Stimulated activated CD8-positive, alpha-beta memory T cell treated with anti-CD3 and anti-CD28 coated beads, Interleukin-7, amount 100 ng/mL, for 4 hours (primary cell): ENCODE data around the gene MORN5.

Experiments used
- DNase-seq, 2 donors: peaks; one replicate each; pipeline ENCODE4 v3.0.0-alpha.2; 2020; ENCODE audit warnings: low read depth in 2 of 2

MORN5 gene

DNA sequence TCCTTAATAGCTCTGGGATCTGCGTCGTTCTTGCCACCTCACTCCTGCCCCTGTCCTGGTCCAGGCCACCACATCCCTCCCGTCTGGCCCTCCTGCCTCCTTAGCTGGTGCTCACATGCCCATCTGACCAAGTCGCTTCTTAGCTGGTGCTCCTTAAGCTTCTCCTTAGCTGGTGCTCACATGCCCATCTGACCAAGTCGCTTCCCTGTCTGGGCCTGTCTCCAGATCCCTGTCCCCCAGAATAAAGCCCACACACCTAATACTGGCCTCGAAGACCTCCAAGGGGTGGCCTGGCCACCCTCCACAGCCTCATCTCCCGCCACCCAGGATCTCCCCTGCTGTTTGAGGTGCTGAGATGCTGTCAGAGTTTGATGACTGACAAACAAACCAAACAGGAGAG lies 35.2 kb upstream of the MORN5 start:
- no peak for DNase-seq

DNA sequence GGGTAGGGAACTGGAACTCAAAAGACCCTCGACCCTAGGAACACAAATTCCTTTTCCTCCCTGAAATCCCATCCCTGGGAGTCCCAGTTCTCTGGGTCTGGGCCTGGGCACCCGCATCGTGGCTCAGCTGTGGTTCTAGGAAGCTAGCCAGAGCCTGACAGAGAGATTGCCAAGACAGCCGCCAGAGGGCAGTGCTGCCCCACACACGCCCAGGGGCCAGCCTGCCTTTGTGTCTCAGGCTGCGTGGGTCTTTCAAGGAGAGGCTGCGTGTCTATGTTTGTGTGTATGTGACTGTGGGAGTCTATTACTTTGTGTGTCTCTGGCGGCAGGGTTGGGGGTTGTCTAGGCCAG lies 34.6 kb upstream of the MORN5 start:
- DNase-seq: peak; percentile 57 to 59

DNA sequence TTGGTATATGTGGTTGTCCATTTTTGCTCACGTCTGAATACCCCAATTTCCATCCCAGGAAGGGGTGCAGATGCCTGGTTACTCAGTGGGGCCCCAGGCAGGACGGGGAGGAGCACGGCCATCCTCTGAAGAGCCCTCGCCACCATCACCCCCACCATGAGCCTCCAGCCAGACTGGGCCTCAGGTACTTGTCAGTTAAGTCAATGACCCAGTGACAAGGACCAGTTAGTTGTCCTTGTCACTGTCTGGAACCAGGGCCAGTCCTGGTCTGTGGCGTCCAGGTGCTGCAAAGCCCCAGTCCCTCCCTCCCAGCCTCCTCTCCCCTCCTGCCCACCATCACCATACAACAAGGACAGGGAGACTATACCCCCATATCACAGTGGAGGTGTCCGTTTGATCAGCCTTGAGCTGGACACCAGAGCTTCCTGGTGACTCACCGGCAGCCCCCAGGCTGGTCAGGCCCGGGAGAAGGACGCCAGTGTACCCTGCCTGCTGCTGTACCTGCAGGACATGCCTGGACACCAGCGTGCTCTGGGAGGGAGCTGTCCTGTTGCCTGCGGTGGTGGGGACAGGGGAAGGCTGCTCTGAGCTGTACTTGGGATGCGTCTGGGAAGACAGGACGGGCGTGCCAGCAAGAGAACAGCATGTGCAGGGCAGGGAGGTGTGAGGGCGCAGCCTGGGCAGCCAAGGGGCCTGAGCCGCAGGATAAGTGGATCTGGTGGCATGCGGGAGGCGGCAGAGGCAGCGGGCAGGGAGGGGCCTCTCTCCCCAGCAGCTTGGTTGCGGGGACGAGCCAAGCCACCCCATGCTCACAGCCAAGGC lies 34.0 kb upstream of the MORN5 start:
- no peak for DNase-seq

DNA sequence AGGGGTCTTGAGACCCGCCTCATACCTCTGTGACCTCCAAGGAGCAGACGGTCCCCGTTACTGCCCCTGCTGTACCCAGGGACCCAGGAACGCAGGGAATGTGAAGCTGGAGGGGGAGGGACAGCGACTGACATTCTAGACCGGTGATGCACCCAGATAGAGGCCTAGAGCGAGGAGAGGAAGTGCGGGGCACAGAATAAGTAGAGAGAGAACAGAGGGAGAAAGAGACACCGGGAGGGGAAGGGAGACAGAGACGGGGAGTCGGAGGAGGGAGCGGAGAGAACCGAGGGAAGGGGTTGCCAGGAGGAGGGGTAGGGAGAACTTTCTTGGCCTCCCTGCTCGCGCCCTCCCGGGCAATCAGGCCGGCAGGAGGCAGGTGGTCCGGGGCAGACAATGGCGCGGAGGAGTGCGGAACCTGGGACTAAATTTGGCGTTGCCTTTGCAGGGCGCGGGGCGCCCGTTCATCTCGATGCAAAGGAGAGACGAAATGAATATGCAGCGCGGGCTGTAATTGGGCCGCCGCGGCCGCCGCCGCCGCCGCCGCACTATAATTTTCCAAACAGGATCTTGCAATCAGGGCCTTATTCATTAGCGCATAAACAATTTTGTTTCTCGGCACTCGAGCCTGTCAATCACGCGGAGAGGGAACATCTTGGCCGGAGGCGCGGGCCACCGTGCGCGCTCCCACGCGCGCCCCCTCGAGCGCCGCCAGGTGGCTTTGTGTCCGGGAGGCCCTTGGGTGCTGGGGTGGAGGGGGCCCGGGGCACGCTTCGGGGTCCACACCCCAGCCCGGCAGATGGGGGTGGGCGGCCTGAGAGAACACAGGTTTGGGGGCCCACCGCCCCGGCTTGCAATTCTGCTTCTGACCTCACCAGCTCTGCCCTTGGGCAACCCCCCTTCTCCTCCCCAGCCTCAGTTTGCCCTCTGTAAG lies 33.1 kb upstream of the MORN5 start:
- DNase-seq: no peak

DNA sequence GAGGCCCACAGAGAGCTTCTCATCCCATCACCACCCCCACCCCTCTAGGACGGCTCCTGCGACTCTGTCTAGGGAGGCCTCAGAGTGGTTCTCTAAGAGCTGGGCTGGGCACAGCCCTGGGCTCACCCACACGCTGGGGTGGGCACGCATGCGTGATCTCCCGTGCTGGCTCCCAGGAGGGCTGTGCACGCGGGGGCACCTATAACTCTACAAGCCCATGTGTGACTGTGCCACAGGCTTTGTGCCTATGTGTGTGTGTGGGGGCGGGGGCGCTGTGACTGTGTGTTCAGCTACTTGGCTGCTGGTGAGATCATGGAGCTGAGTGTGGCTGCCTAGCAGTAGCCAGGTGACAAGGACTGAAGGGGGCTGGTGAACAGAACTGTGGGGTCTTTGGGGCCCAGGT lies 32.3 kb upstream of the MORN5 start:
- DNase-seq: peak in 1 of 2 donors; percentile 8

DNA sequence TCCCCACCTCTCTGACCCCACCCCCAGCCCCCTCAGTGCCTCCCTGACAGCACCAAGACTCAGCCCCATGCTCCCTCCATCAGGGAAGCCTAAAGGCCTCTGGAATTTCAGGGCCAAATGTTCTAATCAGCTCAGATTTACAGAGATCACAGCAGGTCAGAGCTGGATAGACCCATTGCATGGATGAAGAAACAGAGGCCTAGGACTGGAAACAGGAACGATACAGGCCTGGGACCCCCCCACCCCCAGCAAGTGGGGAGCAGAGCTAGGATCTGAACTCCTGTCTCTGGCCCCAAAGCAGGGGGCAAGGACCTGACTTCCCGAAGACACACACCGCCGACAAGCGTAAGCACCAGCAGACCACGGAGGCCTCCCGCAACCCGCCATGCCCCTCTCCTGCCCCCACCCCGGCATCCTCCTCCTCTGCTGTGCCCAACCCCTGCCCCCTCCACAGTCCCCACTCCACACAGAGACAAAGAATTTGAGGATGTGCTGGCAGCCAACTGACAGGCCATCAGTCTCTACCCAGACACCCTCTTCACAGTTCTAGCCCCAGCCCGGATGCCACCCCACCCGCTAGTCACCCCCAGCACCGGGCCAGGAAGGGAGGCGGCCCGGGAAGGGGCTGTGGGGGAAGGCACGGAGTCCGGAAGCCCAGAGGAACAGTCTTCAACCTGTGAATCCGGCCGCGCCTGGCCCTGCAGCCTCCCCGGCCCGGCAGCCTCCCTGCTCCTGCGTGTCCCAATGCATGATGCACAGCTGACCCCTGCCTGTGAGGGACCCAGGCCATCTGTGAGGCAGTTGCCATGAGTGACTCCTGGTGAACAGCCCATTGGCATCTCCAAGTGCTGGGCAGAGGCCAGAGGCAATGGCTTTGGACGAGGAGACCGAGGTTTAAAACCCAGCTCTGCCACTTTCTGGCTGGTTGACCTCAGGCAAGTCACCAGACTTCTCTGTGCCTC lies 31.4 kb upstream of the MORN5 start:
- no peak for DNase-seq

DNA sequence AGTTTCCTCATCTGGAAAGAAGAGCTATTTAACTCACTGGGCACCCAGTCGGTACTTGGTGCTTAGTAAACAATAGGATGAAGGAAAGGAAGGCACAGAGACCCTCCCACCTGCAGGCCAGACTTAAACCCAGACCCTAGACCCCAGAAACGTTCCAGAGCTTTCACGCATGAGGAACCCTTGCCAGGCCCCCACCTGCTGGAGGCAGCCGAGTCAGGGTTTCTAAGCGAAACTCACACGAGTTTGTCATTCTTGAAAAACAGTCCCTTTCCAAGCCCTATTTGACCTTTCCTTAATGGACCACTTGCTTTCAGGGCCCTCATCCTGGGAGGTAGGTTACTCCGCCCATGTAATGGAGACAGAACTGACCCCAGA lies 30.8 kb upstream of the MORN5 start:
- DNase-seq: no peak

DNA sequence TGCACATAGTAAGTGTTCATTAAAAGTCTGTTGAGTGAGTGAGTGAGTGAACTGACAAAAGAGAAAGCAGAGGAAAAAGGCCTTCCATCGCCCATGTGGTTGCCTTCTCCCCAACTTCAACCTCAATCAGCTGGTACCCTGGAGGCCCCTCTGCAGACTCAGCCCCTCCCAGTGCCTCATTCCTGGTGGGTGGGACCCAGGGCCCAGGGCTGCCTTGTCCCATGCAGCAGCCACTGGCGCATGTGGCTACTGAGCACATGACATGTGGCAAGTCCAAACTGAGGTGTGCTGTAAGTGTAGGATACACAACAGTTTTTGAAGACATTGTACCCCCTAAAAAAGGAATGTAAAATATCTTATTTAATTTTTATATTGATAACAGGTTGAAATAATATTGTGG lies 29.7 kb upstream of the MORN5 start:
- no peak for DNase-seq

DNA sequence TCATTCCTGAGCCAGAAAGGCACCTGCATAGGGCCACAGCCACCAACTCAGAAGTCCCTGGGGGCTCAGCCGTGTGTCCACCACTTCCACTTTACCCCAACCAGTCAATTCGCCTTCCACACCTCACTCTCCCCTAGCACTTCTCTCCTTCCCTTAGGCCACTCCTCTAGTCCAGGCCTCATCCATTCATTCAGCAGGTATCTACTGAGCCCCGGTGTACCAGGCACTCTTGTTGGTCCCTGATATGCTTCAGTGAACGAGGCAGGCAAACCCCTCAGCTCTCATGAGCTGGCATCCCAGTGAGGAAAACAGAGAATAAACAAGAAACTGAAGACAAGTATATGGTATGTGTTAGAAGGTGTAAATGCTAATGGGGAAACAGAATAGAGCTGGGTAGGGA lies 28.9 kb upstream of the MORN5 start:
- no peak for DNase-seq

DNA sequence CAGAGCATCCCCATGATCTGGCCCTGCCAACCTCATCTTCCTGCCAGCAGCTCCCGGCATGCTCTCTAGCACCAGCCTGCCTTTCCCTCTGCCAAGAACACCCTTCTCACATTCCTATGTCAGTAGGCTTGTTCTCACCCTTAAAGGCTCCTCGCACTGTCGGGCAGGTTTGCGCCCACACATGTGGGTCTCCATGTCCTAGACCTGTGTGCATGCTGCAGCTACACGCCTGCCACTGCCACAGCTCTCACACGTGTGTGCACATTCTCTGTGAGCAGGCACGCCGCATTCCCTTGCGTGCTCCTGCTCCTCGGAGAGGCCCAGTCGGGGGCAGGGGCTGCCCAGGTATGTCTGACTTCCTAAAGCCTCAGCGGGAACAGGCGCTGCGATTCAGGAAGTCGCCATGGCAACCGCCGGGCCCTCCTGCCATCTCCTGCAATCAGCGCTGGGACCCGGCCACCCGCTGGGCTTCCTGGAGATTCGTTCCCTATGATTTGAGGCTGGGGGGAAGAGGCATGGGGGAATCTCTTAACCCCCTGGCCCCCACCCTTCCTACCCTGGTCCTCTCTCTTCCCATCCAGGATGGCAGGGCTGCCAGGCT lies 28.2 kb upstream of the MORN5 start:
- no peak for DNase-seq

DNA sequence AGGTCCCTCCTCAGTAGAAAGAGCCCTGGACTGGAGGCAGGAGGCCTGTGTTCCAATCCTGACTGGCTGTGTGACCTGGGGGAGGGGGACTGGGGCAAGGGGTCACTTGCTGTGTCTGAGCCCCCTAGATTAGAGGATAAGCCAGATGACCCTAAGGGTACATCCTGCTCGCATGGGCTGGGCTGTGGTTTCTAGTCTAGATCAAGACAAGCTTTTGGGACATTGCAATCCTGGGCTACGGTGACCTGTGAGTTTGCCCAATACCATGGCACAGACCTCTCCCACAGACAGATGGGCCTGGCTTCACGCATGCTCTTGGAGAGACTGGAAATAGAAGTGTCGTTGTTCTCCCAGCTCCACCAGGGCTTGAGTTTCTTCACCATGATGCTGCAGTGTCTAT lies 27.2 kb upstream of the MORN5 start:
- no peak for DNase-seq

DNA sequence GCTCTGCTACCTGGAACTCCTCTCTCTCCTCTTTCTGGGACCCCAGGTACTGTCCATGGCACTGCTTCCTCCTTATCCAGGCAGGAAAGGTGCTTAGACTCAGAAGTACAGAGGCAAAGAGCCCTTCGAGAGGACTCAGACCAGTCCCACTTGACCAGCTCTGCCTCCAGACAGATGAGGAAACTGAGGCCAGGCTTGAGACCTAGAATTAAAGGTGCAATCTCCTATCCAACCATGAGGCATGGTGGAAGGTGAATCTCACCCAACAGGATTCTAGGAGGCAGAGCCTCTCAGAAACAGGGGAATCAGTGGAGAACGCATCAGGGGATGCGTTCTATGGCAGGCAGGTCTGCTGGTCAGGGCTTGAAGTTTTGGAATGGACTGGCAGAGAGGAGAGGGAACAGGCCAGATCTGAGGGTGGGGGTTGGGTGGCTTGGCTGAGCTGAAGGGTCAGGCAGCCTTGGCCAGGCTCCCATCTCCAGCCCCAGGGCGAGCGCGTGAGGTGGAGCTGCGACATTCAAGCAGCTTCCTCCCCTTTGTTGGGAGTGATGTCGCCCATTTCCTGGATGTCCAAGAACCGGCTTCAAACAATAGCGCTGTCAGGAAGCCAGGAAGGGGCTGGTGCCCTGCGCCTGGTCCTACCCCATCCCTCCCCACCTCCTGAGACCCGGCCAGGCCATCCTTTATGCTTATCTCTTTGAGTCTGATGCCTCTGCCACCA lies 26.3 kb upstream of the MORN5 start:
- DNase-seq: no peak

DNA sequence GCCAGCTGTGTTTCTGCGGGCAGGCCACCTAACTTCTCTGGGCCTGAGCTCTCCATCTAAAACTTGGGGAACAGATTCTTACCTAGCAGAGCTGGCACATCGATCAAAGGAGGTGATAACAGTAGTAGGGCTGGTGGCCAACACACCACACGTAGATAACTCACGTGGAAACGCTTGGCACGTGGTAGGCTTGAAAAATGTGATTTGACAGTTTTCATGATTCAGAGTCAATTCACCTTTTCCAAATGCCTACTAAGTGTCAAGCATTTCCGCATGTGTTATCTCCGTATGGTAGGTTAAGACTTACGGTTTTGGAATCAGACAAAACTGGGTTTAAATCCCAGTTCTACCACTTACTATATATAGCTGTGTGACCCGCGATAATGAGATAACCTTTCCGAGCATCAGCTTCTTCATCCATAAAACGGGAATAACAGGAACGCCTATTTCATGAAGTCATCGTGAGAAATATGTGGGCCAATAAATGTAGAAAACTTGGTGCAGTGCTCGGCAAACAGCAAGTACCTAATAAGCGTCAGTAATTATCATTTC lies 25.6 kb upstream of the MORN5 start:
- DNase-seq: no peak

DNA sequence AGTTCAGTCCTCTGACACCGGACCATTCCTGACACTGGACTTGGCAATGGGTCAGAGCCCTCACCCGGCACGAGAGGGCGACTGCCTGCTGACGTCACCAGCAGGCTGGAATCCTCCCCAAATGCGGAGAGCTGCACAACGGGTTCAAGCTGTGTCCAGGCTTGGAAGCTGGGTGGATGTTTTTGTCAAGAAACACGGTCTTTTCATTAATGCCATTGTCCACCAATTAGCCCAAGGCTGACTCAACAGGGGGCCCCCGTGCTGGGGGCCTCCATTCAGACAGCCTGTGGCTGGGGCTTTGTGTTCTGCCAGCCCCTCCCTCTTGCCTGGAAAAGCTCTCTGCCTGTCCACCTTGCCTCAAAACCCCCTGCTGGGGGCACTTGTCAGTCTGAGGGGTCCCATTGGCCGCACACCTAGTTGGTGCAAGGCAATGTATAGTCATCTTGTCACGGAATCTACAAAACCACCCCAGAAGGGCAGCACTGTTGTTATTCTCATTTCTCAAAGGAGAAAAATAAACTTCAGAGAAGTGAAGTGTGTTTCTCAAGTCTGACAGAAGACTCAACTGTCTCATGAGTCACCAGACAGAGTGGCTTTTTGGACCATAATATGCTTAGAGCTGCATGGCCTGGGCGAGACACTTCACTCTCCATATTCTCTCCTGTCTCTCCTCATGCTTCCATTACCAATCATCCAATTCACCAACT lies 24.7 kb upstream of the MORN5 start:
- no peak for DNase-seq

DNA sequence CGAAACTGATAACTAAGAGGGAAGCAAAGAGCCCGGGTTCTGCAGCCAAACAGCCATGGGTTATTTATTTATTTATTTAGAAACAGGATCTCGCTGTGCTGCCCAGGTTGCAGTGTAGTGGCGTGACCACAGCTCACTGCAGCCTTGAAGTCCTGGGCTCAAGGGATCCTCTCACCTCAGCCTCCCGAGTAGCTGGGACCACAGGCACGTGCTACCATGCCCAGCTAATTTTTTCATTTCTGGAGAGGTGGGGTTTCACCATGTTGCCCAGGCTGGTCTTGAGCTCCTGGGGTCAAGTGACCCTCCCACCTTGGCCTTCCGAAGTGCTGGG lies 24.2 kb upstream of the MORN5 start:
- DNase-seq: no peak

DNA sequence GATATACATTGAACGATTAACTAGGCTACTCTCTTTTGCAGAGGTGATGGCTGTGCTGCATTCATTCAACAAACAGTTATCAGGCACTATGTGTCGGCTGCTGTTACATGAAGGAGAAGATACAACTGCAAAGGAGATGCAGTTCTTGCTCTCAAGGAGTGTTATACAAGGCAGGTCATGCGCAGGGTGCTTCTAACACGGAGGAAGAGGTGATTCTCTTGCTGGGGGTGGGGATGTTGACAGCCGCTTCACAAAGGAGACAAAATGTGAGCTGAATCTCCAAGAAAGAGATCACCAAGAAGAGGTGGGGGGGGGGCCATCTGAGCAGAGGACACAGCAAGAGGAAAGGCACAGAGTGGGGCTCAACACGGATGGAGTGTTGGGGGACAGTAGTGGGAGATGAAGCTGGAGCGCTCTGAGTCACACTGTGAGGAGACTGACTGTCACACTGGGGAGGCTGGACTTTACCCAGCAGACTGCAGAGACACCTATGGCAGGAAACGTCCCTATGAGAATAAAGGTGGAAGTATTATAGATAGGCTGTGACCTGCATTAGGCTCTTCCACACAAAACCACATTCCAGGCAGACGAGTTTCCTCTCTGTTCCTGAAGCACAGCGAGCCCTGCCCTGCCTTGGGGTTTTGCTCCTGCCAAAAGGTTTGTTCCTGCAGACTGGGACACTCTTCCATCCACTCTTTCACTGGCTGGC lies 21.0 kb upstream of the MORN5 start:
- no peak for DNase-seq

DNA sequence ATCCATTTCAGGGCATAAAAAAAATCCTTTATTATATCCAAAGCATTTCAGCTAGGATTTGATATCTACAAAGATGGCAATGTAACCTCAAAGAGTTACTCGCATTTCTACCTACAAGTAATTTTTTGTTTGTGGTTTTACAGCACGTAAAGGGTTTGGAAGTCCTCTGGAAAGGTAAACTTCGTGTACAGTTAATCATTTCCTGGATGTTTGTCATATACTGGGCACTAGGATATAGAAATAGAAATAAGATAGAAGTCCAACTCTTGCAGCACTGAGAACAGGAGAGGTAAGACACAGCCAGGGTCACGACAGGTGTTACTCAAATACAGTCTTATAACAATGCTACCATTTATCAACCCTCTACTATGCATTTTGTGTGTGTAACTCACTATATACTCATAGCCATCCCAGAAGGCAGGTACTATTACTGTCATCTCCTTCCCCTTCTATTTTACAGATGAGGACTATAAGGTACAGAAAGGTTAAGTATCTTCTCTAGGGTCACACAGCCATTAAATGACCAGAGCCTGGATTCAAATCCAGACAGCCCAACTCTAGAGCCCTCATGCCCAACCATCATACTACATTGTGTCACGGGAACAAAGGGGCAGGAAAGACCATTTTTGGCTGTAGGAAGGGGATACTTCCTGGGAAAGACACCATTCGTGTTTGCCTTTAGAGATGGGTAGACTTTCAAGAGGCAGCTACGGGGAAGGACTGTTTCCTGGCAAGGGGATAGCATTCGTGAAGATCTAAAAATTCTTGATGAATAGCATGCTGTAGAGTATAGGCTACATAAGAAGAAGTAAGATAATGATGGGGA lies 19.1 kb upstream of the MORN5 start:
- no peak for DNase-seq

DNA sequence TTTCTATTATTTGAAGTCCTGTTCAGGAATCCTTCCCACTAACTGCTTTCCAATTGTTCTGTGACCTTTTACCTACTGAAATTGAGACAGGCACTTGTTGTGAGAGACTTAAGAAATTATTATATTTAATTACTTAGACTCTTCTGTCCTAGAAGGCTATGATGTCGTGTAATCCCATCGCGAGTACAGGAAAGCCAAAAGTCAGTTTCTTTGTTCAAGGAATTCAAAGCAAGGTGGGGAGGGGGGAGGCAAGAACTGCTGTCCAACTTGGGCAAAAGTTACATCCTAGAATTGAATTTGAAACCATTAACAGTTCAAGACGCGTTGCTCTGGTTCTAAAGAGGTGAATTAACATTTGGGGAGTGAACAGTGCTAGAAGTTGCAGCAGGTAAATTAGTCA lies 18.0 kb upstream of the MORN5 start:
- no peak for DNase-seq

DNA sequence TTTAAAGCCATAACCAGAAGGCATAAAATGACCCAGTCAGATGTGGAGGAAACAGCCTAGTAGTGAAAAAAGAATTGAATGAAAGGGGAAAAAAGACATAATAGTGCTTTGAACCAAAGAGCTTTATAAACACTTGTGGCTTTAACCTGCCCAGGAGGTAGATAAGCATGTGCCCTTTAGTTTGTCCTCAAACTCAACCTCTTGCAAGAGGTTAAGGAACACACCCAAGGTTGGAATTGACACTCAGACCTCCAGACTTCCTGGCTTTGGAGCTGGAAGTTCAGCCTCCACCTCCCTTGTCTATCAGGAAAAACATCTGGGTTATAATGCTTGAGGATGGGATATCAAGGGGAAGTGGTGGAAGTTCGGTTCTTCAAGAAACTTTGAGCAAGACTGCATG lies 16.4 kb upstream of the MORN5 start:
- DNase-seq: no peak
